Measurements from ENCODE around the gene PPP1R16B. TPM values are rescaled to one million over a fixed set of nuclear protein-coding genes. Genes with fewer than 3 reads are reported as not detected.

Gene PPP1R16B
- total RNA-seq, 1 donor: 0.09 TPM

GRCh38 chr20:38839563-38839962, 34.1 kb downstream of the PPP1R16B start:
- DNase-seq (ENCODE audit: low read depth): no peak
- TF ChIP-seq, protein P1, sequence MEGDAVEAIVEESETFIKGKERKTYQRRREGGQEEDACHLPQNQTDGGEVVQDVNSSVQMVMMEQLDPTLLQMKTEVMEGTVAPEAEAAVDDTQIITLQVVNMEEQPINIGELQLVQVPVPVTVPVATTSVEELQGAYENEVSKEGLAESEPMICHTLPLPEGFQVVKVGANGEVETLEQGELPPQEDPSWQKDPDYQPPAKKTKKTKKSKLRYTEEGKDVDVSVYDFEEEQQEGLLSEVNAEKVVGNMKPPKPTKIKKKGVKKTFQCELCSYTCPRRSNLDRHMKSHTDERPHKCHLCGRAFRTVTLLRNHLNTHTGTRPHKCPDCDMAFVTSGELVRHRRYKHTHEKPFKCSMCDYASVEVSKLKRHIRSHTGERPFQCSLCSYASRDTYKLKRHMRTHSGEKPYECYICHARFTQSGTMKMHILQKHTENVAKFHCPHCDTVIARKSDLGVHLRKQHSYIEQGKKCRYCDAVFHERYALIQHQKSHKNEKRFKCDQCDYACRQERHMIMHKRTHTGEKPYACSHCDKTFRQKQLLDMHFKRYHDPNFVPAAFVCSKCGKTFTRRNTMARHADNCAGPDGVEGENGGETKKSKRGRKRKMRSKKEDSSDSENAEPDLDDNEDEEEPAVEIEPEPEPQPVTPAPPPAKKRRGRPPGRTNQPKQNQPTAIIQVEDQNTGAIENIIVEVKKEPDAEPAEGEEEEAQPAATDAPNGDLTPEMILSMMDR (IDR thresholded peaks at IDR 0.05; ENCODE audit: insufficient read depth, low read length): no peak
- no peak overlapping the region for H3K4me3 ChIP-seq (ENCODE audit: low read depth, low read length)

- TF ChIP-seq, protein P1 (IDR thresholded peaks at IDR 0.05; ENCODE audit: insufficient read depth, low read length): no peak
- DNase-seq (ENCODE audit: low read depth): no peak
- no peak overlapping the region for H3K4me3 ChIP-seq (ENCODE audit: low read depth, low read length)
These were observed 34.8 kb downstream of the PPP1R16B start for GRCh38 chr20:38840053-38840893.

- H3K4me3 ChIP-seq (ENCODE audit: low read depth, low read length): no peak overlapping the region
- DNase-seq (ENCODE audit: low read depth): no peak
- TF ChIP-seq, protein P1 (IDR thresholded peaks at IDR 0.05; ENCODE audit: insufficient read depth, low read length): no peak
These were observed 35.5 kb downstream of the PPP1R16B start for GRCh38 chr20:38840894-38841470.

DNA sequence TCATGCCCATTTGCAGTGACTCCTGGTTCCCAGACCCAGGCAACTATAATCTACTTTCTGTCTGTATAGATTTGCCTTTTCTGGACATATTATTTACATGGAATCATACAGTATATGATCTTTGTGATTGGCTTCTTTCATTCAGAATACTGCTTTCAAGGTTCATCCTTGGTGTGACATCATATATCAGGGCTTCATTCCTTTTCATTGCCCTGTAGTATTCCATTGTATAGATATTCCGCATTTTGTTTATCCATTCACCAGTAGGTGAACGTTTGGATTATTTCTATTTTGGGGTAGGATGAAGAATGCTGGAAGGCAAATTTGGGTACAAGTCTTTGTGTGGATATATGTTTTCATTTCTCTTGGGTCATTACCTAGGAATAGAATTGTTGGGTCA, 36.1 kb downstream of the PPP1R16B start:
- H3K4me3 ChIP-seq (ENCODE audit: low read depth, low read length): no peak overlapping the region
- DNase-seq (ENCODE audit: low read depth): no peak
- TF ChIP-seq, protein P1 (IDR thresholded peaks at IDR 0.05; ENCODE audit: insufficient read depth, low read length): no peak

DNA sequence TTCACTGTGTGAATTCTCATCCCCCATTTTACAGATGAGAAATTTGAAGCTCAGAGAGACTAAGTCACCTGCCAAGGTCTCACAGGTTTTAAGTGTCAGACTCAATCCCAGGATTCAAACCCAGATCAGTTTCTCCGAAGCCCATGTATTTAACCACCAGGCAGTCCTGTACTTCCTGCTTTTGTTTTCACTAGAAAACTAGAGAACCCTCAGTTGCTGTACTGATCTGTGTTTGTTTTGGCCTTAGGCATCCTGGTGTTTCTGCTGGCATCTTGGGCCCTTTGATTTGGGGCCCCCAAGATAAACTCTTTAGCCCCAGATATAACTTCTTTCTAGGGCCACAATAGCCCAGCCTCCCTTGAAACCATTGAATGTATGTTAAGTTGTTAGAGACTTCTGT, 36.5 kb downstream of the PPP1R16B start:
- TF ChIP-seq, protein P1 (IDR thresholded peaks at IDR 0.05; ENCODE audit: insufficient read depth, low read length): no peak
- H3K4me3 ChIP-seq (ENCODE audit: low read depth, low read length): no peak overlapping the region
- DNase-seq (ENCODE audit: low read depth): no peak

DNA sequence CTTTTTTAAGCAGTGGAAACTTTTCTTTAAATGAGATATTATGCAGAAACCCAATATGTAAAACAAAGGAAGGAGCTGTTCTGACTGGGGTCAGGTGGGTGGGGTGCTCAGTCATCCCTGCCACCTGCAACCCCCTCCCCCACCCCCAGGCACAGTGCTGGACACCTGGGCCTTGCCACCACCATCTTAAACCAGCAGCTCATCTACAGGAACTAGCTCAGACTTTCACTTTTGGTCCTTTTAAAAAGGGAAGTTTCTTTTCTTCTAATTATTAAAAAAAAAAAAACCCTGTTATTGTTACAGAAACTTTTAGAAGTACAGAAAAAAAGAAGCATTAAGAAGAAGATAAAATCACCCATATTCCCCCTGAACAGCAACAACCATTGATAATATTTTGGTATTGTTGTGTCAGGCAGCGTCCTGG, 37.1 kb downstream of the PPP1R16B start:
- TF ChIP-seq, protein P1 (IDR thresholded peaks at IDR 0.05; ENCODE audit: insufficient read depth, low read length): no peak
- no peak overlapping the region for H3K4me3 ChIP-seq (ENCODE audit: low read depth, low read length)
- no peak for DNase-seq (ENCODE audit: low read depth)

Measured in fibroblast of the aortic adventitia (primary cell).